HG03457 (cell line): ENCODE measurements around the gene HRH2.
"Not testable (repeated sequence)": the region's sequence is repeated elsewhere in the genome, so short reads cannot be mapped to it uniquely, and the experiment has no call there.

ENCODE experiments used
- ATAC-seq: cut with Tn5 transposase; IDR thresholded peaks from one replicate; pipeline ENCODE4 v1.9.1; 2021; ENCODE audit warnings: moderate number of reproducible peaks; ENCODE audit not compliant: unreplicated experiment

HRH2 gene

DNA sequence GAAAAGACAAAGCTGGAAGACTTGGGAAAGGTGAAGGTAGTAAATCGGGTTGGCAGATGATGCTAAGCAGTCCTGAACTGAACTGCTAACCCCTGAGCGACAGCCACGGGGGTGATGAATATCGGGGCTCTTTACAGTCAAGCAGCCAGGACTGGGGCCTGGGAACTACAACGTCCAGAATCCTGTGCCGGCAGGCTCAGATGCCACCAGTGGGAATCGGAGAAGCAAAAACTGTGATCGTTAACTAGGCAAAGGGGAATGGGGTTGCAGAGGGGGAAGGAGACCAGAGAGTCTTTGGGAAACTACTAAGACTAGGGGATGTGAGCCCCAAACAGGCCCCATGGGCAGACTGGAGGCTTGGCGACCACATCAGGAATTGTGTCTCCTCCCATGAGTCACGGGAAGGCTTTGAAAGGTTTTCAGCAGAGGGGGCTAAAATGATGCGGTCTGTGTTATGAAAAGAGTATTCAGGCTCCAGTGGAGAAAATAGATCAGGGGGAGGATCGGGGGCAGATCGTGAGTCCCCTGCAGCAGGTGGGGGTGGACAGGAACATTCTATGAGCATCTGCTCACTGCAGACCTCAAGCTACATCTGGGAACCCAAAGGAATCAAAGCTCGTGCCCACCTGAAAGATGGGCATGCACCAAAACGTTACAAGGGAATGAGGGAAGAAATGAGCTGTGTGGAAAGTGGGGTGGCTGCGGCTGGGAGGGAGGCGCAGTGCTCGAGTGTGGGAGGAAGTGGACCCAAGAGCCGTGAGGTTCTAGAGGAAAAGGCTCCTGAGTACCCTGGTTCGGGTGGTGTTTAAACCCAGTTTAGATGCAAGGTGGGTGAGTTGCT lies 53.8 kb downstream of the HRH2 start:
- ATAC-seq: no peak

DNA sequence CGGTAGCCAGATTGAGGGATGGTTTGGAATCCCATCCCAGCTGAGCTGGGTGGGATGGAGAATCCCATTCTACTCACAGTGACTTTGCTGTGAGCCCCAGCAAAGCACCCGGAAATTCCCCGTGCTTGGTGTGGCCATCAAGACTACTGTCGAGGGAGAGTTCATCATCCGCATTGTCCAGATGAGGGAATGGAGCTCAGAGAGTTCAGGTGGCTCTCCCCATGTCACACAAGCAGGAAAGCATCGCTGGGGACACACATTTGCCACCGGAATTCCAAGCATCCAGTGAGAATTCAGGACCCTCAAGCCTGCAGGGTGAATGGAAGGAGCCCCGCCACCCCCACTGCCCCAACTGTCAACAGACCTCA lies 54.4 kb downstream of the HRH2 start:
- no peak for ATAC-seq

DNA sequence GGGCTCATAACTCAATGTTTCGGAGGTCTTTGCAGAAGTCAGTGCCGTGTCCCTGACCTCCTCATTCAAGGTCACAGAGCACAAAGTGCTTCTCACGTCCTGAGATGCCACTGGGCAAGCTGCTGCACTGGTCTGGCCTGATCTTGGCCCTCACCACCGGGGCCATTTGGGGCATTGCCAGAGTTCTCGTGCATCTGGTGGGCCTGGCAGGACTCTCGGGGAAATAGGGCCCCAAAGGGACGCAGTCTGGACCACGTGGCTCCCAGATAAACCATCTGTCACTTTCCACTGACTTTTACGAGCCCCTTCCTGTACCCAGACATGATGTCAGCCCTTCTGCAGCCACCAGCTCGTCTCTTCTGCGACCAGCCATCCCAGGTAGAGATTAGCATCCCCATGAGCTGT lies 54.8 kb downstream of the HRH2 start:
- ATAC-seq: no peak

GRCh38 chr5:175713930-175714329 lies 56.1 kb downstream of the HRH2 start:
- ATAC-seq: no peak

DNA sequence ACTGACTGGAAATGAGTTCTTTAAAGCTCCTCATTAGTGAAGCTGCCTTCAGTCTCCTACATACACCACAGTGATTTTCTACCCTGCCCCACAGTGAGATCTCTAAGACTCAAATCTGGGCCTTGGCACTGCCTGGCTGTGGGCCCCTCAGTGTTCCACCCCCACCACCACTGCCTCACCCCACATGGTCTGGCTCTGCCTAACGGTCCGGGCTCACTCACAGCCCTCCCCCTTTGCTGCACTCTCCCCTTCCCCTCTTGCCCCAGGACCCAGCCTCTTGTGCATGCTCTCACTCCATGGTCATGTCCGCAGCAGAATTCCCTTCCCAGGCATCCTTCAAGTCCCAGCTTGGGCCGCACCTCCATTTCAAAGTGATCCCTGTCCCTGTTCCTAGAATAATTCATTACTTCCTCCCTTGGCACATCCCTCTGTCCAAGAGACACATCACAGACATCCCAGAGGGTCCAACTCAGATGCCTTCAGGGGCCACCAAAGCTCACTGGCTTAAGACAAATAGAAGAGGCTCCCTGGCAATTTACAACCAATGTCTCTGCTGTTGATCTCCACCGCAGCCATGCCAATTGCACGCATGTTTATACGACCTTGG lies 56.7 kb downstream of the HRH2 start:
- no peak for ATAC-seq

DNA sequence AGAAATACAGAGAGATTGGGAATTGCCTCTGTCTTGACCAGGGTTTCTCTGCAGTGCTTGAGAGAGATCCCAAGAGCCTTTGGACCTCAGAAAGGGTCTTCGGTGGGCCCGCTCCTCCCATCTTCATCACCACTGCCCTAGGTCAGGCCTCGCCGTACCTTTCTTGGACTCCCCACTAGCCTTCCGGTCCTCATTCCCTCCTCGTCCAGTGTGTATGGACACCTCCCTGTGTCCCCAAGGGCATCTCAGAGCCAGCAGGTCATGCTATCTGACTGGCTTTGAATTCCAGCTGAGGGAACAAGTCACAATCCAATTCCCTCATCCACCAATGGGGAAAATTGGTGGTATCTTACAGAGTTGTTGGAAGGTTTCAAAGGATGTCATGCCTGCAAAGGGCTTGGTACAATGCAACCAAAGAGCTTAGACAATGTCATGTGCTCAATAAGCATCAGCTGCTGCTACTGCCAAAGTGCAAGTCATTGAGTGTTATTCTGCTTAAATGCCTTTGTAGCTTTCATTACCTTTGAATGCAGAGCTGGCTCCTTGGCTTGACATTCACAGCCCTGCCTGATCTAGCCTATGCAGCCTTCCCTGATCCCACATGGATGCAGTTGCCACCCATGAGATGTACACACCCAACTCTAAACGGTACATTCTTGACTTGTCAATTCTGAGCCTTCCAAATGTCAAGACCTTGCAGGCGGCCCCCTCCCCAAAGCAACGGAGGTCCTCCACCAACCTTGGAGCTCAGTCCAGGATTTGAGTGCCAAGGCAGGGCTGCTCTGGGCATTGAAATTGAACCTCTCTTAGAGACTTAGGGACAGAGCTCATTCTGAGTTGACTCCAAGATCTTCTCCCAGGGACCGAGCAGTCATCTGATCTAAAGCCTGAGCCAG lies 58.0 kb downstream of the HRH2 start:
- no peak for ATAC-seq

DNA sequence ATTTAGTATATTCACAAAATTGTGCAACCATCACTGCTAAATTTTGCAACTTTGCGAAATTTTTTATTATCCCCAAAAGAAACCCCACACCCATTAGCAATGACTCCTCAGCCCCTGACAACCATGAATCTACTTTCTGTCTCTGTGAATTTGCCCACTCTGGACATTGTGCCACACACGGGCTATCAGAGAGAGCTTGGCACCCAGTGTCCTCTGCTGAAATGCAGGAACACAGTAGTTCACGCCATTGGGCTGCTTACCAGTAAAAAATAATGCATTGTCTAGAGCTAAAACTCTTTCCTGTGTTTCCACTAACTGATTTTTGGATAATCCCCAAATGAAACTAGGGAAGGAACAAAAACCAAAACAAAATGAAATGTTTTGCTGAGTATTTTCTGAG lies 60.0 kb downstream of the HRH2 start:
- ATAC-seq: no peak

DNA sequence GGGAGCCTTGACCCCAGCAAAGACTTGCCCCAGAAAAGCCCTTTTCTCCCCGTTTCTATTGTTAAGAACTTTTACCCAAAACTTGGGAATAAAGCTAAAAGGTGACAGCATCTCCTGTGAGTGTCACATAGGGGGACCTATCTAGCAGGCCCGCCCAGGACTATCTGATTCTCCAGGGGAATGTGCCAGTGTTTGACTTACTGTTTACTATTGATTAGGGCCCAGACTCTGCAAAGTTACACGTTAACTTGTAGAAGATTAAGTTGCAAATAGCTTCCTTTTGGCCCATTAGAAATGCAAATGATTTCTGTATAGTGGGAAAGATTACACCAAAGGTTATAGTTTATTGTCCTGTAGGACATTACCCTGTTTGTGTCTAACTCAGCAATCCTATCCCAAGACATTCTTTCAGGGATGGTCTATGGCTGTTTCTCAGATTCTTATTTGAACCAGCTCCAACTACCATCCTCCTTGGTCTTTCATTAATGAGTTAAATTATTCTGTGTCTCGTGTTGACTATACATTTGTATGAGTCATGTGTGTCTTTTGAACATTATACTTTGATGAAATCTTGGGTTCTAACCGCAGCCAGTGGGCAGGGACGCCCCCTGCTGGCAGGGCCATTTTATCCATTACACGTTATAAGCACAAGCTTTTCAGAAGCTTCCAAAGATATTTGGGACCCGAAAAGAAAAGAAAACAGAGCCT lies 60.7 kb downstream of the HRH2 start:
- ATAC-seq: no peak

GRCh38 chr5:175719109-175719432 lies 61.2 kb downstream of the HRH2 start:
- ATAC-seq: not testable (repeated sequence)

DNA sequence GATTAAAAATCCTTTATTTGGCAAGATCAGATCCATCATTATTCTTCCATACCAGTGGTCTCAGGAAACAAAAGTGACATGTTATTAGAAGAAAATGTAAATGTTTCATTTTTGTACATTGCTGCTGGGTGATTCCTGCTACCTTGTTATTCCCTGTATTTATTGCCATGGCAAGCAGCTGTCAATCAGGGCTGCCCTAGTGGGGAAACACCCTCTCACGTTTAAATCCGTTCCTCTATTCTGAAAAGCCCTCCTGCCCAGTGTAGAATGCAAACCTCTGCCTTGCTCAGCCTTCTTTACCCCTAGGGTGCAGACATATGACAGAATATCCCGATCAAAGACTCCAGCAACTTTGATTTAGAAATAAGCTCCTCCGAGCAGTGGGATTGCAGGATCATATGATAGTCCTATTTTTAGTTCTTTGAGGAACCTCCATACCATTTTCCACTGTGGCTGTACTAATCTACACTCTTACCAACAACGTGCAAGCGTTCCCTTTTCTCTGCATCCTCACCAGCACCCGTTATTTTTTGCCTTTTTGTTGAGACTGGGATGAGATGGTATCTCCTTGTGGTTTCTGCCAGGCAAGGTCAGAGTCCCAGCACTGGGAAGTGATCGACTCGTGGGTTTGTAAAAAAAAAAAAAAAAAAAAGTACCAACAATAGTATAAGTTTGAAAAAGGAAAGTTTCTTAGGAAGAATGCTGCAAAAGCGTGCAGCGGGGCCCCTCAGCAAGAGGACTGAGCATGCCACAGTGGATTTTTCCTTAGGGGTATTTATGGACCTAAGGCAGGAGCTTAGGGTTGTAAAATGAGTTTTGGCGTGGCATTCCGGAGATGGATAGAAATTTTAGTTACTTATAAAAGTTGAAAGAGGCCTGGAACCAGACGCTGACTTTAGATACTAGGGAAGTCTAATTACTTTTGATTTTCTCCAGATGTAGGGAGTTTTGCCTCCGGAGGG lies 66.7 kb downstream of the HRH2 start:
- no peak for ATAC-seq

DNA sequence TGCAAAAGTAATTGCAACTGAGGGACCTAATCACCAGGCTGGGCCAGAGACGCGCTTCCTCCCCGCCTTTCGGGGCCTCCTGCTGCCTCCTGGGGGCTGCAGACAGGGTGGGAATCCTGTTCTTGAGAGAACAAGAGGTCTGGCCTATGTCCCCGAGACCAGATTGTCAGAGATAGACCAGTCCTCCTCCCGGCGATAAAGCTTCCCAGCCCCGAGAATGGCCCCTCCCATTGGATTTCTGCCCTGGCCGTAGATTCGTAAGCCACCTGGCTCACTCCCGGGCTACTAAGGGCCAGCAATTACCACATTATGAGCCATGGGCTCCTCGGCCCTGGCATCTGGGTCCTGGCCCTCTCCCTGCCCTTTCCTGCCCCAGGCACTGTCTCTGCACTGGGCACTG lies 70.4 kb downstream of the HRH2 start:
- no peak for ATAC-seq

GRCh38 chr5:175728885-175729828 lies 71.3 kb downstream of the HRH2 start:
- no peak for ATAC-seq

GRCh38 chr5:175729829-175730277 lies 72.0 kb downstream of the HRH2 start:
- ATAC-seq: no peak

GRCh38 chr5:175731172-175731571 lies 73.3 kb downstream of the HRH2 start:
- ATAC-seq: no peak

DNA sequence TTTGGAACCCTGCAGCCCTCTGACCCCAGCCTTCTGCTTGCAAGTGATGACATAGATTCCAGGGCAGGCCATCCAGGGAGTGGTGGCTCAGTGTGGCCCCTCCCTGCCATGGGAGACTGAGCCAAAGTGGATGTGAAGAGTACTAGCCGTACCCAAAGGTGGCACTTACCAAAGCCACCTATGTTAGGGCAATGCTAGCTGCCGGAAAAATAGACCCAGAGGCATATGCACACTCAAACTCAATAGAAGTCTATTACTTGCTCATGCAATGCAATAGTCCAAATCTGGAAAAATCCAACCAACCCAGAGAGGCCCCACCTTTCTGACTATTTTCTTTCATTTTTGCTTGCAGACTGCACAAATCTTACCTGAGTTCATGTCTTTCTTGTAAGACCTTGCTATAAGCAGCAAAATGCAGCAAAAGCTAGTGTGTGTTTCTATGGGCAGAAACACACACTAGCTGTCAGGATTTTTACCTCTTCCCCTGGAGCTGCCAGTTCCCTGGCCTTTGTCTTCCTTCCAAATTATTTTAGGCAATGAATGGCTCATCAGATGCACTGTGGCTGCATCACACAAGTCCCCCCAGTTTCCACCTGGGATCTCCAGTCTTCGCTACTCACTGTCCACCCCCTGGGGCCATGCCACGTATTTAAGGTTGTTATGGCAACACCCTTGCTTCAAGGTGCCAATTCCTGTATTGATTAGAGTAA lies 74.0 kb downstream of the HRH2 start:
- ATAC-seq: no peak

DNA sequence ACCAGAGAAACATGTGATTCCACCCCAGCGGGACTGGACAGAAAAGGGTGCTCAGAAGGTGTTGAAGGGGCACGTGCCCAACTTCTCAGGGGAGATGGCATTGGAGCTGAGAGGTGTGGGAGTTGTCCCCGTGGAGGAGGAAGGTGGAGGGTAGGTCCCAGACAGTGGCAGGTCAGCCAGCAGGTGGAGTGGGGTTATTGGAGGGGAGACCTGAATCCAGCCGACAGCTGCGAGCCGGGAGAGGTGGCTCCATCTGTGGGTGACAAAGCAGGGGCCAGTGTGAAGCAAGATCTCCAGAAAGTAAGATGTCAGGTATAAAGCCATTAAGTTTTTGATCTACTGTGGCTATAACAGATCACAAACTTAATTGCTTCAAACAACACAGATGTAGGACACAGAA lies 75.1 kb downstream of the HRH2 start:
- no peak for ATAC-seq

GRCh38 chr5:175734016-175734415 lies 76.1 kb downstream of the HRH2 start:
- ATAC-seq: no peak

DNA sequence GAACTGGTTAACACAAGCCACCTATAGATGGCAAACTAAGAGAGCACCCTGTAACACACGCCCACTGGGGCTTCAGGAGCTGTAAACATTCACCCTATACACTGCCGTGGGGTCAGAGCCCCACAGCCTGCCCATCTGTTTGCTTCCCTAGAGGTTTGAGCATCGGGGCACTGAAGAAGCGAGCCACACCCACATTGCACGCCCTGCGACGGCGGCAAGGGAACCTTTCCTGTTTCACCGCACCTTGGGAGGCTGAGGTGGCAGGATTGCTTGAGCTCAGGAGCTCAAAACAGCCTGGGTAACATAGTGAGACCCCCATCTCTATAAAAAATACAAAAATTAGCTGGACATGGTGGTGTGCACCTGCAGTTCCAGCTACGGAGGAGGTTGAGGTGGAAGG lies 76.6 kb downstream of the HRH2 start:
- ATAC-seq: no peak
